ENCODE results near the gene STK24.

The STK24 gene

GRCh38 chr13:98398581-98398980, 178.3 kb downstream of the STK24 start:
- DNase-seq = no peak

- no peak for DNase-seq
Observed at GRCh38 chr13:98397861-98398260, 179.0 kb downstream of the STK24 start.

GRCh38 chr13:98397221-98397620, 179.7 kb downstream of the STK24 start:
- DNase-seq = no peak

GRCh38 chr13:98396071-98396710, 180.7 kb downstream of the STK24 start:
- no peak for DNase-seq
